Calu3 (cell line): ENCODE data around the gene ISL1. TPM values are rescaled to one million over a fixed set of nuclear protein-coding genes. Genes with fewer than 3 reads are reported as not detected.

Experiments used
- BruUV-seq: library from RNA; stranded (reverse); fragments of 400-500 nt; replicated peaks from 2 replicates; lab custom pipeline; 2021; lab: Mats Ljungman, UMichigan
- CTCF ChIA-PET: fragments of 300-600 bp; sonication (Branson Sonifier 250); formaldehyde crosslinking; loops from one replicate; lab custom pipeline; 2022; ENCODE audit warnings: antibody characterized with exemption; lab: Charles Lee
- DNase-seq: peaks from one replicate; pipeline ENCODE4 v3.0.0; 2022
- H3K27ac Mint-ChIP-seq: one replicate; pipeline ENCODE4 v1.8.0; 2022; ENCODE audit warnings: mixed read lengths; ENCODE audit not compliant: unreplicated experiment
- H3K27me3 Mint-ChIP-seq: one replicate; pipeline ENCODE4 v1.8.0; 2022; ENCODE audit warnings: mixed read lengths; ENCODE audit not compliant: unreplicated experiment
- H3K36me3 Mint-ChIP-seq: one replicate; pipeline ENCODE4 v1.8.0; 2022; ENCODE audit warnings: mild to moderate bottlenecking, moderate library complexity, mixed read lengths; ENCODE audit not compliant: insufficient read depth, unreplicated experiment
- H3K4me1 Mint-ChIP-seq: one replicate; pipeline ENCODE4 v1.8.0; 2022; ENCODE audit warnings: mild to moderate bottlenecking, low read depth, mixed read lengths; ENCODE audit not compliant: unreplicated experiment
- H3K4me3 Mint-ChIP-seq: one replicate; pipeline ENCODE4 v1.8.0; 2022; ENCODE audit warnings: mild to moderate bottlenecking, low read depth, moderate library complexity, mixed read lengths; ENCODE audit not compliant: unreplicated experiment
- H3K9me3 Mint-ChIP-seq: one replicate; pipeline ENCODE4 v1.8.0; 2022; ENCODE audit warnings: low read depth, mixed read lengths; ENCODE audit not compliant: unreplicated experiment
- CTCF ChIP-seq: fragments of 200-600 bp; IDR thresholded peaks from one replicate; pipeline ENCODE4 v1.8.0; 2022; ENCODE audit warnings: antibody characterized with exemption; ENCODE audit not compliant: unreplicated experiment
- intact Hi-C: fragments of 100-400 bp; cut with micrococcal nuclease; formaldehyde crosslinking; loops from one replicate; pipeline ENCODE4 v1.10.0; 2022; ENCODE audit not compliant: unreplicated experiment
- total RNA-seq: library from RNA; stranded (reverse); gene quantifications from 2 replicates; pipeline ENCODE4 v1.2.3, GENCODE V29; 2022

Gene ISL1
- total RNA-seq, 1 experiment from 2014 or later: 9.4 TPM

GRCh38 chr5:51395666-51396356 is 12.6 kb downstream of the ISL1 start:
- CTCF ChIA-PET: no interaction called here
- H3K27ac Mint-ChIP-seq: no peak overlapping the region

GRCh38 chr5:51396797-51397196 is 13.5 kb downstream of the ISL1 start:
- CTCF ChIA-PET: interaction anchor here (0.9 kb wide), 1 partner anchor 13 kb away, joined by 3 read pairs; the partner anchor contains the start of gene ISL1
- TF ChIP-seq CTCF: no peak
- BruUV-seq: no TSS peak
- intact Hi-C loops: no loop called here
- no peak for DNase-seq
- Mint-ChIP-seq H3K9me3 (no peaks in the 10 kb centered on the region), H3K27ac (peak overlapping the region; percentile 19), H3K27me3 (no peaks in the 10 kb centered on the region), H3K36me3 (peaks cover 10% of the 10 kb centered on the region), H3K4me1 (peaks cover 33% of the 10 kb centered on the region), H3K4me3 (peak overlapping the region; percentile 7)

More at GRCh38 chr5:51395666-51396356, 12.6 kb downstream of the ISL1 start:
- no peak for TF ChIP-seq CTCF
- peaks cover 33% of the 10 kb centered on the region for H3K4me1 Mint-ChIP-seq
- H3K9me3 Mint-ChIP-seq: no peaks in the 10 kb centered on the region
- DNase-seq: no peak
- peaks cover 15% of the 10 kb centered on the region for H3K36me3 Mint-ChIP-seq
- H3K4me3 Mint-ChIP-seq: no peak overlapping the region
- H3K27me3 Mint-ChIP-seq: no peaks in the 10 kb centered on the region
- BruUV-seq: no TSS peak
- intact Hi-C loops: no loop called here

- H3K4me3 Mint-ChIP-seq: no peak overlapping the region
Measured at GRCh38 chr5:51397996-51398395, 14.7 kb downstream of the ISL1 start.

GRCh38 chr5:51398875-51399642 is 15.8 kb downstream of the ISL1 start:
- intact Hi-C loops: no loop called here
- peak overlapping the region; percentile 42 for H3K27ac Mint-ChIP-seq
- TF ChIP-seq CTCF: no peak
- H3K4me1 Mint-ChIP-seq: peaks cover 37% of the 10 kb centered on the region
- H3K36me3 Mint-ChIP-seq: peaks cover 10% of the 10 kb centered on the region
- H3K9me3 Mint-ChIP-seq: no peaks in the 10 kb centered on the region
- no TSS peak for BruUV-seq
- CTCF ChIA-PET: interaction anchor here (0.6 kb wide), 1 partner anchor 319 kb away, joined by 6 read pairs; no protein-coding TSS in a partner anchor
- peak; percentile 30 for DNase-seq
- no peaks in the 10 kb centered on the region for H3K27me3 Mint-ChIP-seq
- H3K4me3 Mint-ChIP-seq: peak overlapping the region; percentile 85

More at GRCh38 chr5:51397996-51398395, 14.7 kb downstream of the ISL1 start:
- no peak for DNase-seq
- intact Hi-C loops: no loop called here
- no peaks in the 10 kb centered on the region for H3K27me3 Mint-ChIP-seq
- no peak overlapping the region for H3K27ac Mint-ChIP-seq
- CTCF ChIA-PET: no interaction called here
- no TSS peak for BruUV-seq
- TF ChIP-seq CTCF: no peak
- H3K4me1 Mint-ChIP-seq: peaks cover 33% of the 10 kb centered on the region
- H3K9me3 Mint-ChIP-seq: no peaks in the 10 kb centered on the region
- peaks cover 10% of the 10 kb centered on the region for H3K36me3 Mint-ChIP-seq
